NCI-H2081 (cell line): ENCODE measurements around the gene ARL10.

Experiments used
- DNase-seq, 2 experiments: peaks; one replicate each; lab custom pipeline; 2025; lab: John Stamatoyannopoulos, UW

Gene ARL10, protein sequence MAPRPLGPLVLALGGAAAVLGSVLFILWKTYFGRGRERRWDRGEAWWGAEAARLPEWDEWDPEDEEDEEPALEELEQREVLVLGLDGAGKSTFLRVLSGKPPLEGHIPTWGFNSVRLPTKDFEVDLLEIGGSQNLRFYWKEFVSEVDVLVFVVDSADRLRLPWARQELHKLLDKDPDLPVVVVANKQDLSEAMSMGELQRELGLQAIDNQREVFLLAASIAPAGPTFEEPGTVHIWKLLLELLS

DNA sequence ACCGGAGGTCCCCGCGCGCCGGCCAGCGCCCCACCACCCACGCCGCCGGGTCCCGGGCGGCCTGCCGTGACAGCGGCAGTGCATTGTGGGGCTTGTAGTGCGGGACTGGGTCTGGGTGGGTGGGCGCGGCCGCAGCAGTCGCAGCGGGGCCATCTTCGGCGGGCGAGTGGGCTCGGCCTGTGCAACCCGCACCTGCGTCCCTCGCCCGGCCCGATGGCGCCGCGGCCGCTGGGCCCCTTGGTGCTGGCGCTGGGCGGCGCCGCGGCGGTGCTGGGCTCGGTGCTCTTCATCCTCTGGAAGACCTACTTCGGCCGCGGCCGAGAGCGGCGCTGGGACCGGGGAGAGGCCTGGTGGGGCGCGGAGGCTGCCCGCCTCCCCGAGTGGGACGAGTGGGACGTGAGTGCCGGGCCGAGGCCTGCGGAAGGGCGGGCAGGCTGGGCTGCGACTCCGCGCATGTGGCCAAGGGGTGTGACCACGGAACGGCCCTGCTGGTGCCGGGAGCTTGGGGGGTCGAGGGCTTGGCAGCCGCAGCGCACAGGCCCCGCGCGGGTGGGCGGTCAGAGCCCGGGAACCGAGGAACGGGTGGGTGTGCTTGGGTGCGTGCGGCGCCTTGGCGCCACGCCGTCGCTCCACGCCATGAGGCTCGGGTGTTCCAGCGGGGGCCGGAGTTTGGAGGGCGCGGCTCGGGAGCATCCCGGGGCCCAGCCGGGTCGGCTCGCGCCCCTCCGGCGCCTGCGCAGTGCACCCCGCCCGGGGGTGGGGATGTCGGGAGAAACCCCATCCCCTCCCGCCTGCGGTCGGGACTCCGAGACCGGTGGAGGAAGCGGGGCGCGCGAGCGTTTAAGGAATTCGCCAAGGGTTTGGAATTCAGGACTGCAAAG lies at the start of gene ARL10:
TSS of gene ARL10 (plus strand) at position 137 of the 881 bp plus-strand sequence. CDS start at position 214, 77 bp downstream.
- no peak for DNase-seq

DNA sequence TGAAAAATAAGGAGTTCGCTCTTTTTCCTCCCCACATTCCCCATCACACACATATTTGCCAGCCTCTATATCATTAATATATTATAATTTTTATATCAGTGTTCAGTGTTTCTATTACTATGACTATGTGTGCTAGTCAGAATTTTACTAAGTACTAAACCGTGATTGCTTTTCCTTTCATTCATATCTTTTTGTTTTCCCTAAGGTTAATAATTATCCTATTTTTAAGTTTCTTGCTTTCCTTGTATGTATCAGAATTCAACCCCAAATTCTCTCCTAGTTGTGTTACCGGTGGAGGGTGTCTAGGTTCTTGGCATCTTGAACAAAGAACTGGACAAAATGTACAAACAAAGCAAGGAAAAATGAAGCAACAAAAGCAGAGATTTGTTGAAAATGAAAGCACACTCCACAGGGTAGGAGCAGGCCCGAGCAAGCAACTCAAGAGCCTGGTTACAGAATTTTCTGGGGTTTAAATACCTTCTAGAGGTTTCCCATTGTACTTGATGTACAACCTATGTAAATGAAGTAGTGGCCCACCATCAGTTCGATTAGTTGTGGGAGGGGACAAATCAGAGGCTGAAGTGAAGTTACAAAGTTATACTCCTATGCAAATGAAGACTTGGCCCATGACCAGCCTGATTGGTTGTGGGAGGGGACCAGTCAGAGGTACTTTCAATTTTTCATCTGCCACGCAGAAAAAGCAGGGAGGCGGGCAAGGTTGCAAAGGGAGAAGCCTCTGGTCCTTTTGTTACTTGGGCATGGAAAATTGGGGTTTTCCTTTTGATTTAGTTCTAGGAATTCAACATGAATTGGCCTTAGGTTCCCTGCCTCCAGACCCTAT lies 47.5 kb upstream of the ARL10 start:
- no peak for DNase-seq

DNA sequence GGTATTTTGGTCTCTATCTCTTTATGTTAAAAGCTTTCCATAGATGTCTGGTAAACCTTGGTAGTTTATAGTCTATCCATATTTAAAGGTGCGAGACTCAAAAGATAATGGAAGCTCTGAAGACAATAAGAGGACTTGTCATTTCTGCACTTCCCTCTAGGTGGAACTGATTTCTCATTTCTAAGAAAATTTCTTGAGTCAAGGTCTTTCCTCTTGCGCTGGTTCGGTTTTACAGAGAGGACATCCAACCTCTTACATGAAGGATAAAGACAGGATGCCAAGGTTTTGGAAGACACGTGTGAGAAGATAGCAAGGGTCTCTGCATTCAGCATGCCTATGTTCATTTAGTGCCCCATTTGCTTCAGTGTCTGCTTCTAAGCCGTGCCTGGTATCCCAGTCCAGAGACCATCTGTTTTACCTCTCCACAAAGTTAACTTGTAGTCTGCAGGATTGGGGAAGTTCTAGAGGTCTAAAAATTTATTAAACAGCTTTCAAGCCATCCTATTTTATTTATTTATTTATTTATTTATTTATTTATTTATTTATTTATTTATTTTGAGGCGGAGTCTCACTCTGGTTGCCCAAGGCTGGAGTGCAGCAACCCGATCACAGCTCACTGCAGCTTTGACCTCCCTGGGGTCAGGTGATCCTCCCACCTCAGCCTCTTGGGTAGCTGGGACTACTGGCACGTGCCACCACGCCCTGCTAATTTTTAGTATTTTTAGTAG lies 45.3 kb upstream of the ARL10 start:
- peak in 1 of 2 experiments; percentile 1 for DNase-seq

DNA sequence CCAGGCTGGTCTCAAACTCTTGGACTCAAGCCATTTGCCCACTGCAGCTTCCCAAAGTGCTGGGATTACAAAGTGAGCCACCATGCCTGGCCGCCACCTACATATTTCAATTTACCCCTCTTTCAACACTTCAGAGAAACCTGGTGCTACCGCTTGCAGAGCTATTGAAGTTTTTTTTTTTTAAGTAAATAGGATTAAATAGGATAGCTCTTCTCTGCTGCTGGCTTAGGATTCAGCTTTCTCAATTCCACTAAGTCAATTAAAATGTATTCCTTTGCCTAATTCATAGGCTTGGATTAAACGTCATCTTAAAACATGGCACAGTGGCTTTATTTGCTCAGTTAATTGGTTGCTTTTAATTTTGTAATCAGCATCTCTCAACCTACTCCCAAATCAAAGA lies 44.7 kb upstream of the ARL10 start:
- no peak for DNase-seq

DNA sequence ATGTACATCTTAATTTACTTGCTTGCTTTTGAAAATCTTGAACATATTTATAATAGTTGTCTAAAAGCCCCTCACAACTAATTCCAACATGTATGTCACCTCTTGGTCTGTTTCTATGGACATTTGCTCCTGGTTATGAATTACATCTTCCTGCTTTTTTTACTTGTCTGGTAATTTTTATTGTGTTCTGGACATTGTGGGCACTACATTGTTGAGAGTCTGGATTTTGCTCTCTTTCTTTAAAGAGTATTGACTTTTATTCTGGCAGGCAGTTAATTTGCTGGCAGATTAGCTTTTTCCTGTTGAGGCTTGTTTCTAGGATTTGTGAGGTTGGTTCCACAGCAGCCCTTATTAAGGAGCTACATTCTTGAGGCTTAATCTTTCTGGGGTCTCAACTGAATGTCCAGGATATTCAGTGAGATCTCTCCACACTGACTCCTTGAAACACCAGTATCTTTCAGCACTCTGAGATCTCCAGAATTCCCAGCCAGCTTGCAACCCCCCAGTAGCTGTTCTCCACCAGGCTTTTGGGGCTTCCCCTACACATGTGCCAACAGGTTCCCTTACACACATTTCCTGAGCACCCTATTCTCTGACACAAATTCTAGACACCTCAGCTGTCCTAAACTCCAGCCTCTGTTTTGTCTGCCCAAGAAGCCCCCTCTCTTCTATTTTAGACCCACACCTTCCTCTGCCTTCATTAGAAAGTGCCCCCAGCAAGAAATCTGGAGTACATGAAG lies 31.1 kb upstream of the ARL10 start:
- no peak for DNase-seq

DNA sequence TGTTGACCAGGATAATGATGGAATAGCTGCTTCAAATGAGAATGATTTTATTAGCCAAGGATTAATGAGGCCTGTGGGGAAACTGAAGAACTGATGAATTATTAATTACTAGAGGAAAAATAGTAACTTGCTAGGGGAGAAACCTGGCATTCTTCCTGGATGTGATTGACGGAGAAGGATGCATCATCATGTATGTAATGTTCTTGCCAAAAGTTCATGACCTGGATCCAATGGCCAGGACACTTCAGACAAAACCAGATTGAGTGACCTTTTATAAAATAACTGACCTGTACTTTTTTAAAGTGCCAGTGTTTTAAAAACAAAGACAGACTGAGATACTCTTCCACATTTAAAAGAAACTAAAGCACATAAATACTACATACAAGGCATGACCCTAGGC lies 27.4 kb upstream of the ARL10 start:
- DNase-seq = no peak

DNA sequence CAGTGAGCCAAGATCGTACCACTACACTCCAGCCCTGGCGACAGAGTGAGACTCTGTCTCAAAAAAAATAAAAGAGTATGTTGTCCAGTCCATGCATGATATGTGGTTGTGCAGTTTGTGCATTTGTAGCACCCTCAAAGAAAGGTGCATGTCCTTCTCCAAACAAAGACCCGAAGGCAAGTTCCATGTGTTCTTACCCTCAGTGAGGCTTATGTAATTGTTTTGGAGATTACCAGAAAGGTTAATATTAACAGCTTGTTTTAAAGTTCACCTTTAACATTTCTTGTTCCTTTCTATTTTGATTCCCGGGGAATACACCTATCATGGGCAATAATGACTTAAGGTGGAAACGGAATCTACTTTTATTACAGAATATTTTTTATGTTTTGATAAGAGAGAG lies 26.0 kb upstream of the ARL10 start:
- DNase-seq = no peak

DNA sequence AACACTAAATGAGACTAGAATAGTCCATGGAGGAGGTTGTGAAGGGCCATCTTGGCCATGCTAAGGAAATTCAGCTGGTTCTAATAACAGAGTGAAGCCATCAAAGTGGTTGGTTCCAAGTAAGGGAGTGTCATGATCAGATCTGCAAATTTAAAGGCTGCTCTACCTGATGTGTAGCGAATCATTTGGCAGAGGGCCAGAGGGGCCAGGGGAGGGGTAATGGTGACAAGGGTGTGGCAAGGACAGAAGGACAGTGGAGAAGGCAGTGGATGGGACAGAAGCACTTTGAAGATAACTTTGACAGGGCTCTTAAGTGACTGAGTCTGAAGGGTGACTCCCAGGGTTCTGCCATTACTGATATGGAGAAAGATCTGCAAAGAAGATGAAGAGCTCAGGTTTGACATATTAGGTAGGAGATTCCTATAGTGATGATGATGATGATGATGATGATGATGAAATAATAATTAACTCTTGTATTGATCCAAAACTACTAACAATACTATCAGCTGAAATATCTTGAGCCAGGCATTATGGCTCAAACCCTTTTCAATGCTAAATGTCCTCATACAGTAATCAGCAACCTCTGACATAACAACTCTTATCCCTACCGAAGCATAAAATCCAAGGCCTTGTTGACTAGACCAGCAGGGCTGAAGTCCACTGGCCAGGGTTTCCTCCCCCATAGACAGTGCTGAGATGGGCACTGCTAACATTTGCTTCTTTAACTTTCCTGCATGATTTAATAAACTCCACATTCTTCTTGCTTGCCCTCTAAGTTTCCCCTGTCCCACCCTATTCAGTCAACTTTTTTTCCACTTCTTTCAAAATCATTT lies 23.7 kb upstream of the ARL10 start:
- no peak for DNase-seq

DNA sequence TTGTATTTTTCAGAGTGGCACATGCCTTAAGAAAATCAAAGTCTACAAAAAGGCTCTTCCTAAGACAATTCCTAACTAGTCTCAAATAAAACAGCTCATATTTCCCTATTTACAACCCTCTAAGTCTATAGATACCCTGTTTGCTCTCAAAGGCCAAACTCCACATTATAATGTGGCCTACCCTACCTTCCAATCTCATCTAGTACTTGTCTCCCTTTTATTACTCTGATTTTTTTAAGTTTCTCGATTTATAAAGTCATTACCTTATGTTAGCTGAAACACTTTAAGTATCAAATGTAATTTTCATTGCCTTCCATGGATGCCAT lies 23.2 kb upstream of the ARL10 start:
- no peak for DNase-seq

DNA sequence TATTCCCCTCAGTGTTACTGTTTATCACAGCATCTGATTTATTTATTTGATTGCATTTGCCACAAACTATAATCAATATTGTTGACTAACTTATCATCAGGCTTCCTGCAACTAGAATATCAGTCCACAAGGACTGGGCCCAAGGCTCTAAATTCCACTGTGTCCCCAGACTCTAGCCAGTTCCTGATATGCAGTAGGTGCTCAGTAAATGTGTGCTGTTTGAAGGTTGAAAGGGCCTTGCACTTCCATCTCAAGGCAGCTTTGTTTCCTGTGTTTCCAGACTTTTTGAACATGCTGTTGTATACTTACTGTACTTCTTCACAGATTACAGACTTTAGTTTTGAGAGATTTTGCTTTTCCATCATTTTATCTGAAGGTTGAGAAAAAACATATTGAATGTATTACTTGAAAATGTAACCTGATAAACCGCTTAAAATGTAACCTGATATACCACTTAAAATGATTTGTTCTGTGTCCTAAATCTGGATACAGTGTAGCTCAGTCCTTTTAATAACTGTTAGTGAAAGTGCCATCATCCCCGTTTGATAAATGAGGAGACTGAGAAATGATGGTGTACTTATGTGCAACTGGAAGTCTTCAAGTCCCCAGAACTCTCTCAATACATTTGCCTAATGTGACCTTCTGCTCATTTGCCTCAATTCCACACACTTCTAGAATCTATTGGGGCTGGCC lies 22.4 kb upstream of the ARL10 start:
- no peak for DNase-seq

DNA sequence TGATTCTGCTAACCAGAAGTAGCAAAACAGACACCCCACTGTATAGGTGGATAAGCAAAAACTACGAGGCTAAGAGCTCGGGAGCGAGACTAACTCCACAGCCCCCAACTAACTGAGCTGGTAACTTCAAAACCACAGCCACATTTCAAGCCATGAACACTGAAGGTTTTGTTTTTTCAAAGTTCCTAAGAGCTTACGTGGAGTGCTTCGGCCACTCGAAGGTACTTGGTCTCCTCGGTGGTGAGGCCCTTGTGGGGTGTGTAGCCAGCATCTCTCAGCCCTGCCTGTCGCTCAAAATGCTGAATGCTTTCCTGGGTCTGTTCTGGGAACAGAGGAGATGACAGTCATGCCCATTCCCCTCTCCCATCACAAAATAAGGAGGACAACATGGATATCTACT lies 14.9 kb upstream of the ARL10 start:
- DNase-seq = no peak

DNA sequence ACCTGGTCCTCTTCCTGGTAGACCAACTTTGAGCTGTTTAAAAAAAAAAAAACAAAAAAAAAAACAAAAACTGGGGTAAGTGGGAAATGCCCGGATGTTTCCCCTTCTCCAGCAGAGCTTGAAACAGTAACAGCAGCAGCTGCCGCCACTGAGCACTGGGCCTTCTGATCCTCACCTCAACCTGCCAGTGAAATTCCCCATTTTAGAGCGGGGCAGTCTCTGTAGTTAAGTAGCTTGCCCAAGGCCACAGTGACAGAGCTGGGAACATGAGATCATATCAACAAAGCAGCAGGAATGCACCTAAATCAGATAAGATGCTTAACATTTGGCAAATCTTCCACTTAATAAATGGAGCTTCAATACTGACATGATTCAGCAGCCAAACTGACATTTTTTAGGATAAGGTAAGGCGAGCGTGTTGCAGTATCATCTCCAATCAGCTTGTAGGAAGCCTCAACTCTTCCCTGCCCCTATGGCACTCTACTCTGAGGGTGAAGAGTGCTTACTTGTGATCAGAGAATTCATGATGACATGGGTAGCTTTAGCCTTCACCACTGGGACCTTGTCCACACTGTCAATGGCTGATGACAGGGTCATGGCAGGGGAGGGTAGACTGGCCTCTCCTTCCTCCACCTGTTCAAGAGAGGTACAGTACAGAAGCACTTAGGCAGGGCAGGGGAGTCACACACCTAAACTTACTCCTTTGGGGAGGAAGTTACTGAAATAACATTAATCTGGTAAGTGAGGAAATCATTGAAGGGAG lies 13.0 kb upstream of the ARL10 start:
- DNase-seq = no peak

DNA sequence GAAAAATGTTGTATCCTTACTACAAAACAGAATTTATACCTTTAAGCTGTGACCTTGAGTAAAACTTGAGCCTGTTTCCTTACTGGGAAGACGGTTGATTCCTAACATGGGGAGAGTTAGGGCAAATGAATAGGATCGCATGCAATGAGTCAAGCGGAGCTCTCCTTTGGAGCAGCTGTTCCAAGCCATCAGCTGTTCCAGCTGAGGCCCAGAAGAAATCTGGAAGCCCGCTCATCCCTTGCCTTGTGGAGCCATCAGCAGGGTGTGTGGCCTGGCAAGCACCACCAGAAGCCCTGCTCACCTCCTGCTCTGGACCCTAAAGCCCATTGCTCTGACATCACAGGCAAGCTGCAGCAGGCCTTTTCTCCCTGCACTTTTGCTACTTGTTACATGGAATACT lies 11.8 kb upstream of the ARL10 start:
- no peak for DNase-seq

DNA sequence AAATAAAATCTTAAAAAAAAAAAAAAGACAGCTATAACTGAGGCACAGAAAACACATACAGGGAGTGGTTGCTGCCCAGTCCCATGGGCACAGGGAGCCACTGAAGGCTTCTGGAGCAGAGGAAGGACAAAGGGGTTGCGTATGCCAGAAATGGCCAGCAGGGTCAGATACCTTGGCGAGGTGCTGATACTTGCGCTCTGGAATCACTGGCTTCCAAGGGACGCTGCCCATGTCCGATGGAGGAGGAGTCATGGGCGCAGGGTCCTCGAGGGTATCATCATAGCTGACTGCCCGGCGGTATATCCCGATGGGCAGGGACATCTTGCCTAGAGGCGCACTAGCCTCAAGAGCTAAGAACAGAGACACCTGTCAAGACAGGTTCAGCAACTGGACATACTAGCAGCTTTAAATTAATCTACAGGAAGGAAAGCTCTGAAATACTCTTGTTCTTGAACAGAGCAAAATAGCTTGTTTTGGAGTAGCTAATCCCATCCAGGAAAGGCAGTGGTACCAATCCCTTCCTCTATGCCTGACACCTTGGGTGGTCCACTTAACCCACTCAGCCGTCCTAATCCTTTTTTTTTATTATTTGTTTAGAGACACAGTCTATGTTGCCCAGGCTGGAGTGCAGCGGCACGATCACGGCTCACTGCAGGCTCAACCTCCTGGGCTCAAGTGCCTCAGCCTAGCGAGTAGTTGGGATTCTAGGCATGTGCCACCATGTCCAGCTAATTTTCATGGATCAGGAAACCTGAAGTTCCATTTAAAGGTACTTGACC lies 9.7 kb upstream of the ARL10 start:
- DNase-seq = no peak

DNA sequence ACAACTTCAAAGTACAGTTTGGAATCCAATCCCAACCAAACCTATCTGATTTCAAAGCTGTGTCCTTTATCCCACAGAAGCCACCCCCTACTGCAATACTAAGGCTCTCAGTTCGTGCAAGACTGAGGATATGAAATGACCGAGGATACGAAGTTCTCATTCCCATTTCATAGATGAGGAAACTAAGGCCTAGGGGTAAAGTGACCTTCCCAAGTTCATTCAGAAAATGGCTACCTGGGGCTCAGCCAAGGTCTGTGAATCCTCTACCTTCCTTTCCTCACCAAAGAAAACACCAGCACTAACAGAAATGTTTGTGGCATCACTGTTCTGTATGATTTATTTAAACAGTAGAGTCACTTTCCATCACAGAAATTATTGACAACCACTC lies 9.1 kb upstream of the ARL10 start:
- no peak for DNase-seq

DNA sequence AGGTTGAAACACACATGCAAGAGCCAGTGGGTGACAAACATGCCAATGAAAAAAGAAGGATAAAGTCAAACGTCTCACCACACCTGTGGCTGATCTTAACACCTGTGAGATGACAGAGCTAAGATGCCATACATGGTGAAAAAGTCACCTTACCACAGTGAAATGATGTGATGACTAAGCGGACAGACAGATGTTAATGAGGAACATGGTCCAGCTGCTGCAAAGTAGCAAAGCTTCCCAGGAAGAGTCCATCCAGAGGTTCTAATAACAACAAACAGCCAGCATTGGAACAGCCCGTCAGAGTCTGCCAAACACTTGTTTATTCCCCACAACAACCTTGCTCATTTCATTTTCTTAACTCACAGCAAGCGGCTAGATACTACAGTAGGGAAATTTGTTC lies 5.6 kb upstream of the ARL10 start:
- DNase-seq = no peak

DNA sequence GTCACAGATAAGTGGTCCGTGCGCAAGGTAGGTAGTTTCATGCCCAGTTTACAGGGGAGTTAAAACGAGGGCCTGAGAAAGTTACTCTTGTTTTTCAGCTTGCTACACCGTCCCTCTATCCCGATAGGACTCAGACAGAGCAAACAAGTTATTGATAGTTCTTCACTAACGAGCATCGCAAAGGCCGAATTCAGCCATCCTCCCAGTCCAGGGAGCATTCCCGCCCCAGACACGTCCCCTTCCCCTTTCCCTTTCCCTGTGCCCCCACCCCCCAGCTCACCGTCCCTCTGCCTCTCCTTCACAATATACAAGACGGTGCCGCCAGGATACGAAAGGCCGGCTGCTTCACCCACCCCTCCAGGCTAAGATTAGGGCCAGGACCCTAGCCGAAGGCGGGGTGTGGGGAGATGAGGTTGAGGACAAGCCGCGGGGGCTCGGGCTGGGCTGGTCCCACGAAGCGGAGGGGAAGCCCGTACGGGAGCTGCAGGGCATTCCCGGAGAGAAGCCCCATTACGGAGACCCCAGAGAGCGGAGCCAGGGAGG lies 4.3 kb upstream of the ARL10 start:
- peak in 1 of 2 experiments; percentile 34 for DNase-seq
